Effector memory CD4-positive, alpha-beta T cell (primary cell): Measurements from ENCODE around the gene EEF1AKMT3.
A peak's percentile ranks its signal among the peaks of the same experiment; 100 is the strongest.

Source experiments
- DNase-seq, 3 donors: peaks; one replicate each; pipeline ENCODE4 v3.0.0-alpha.2; 2020
- H3K27ac ChIP-seq: 2 replicates; pipeline ENCODE4 v1.7.0; 2013; ENCODE audit warnings: mild to moderate bottlenecking, low read length, moderate library complexity; ENCODE audit not compliant: insufficient read depth, poor library complexity, severe bottlenecking
- H3K27me3 ChIP-seq: replicated peaks from 2 replicates; pipeline ENCODE4 v1.7.0; 2013; ENCODE audit warnings: mild to moderate bottlenecking, low read length; ENCODE audit not compliant: insufficient read depth, control insufficient read depth, poor library complexity, severe bottlenecking
- H3K36me3 ChIP-seq: 2 replicates; pipeline ENCODE4 v1.7.0; 2013; ENCODE audit warnings: mild to moderate bottlenecking, low read length, moderate library complexity; ENCODE audit not compliant: control insufficient read depth, insufficient read depth
- H3K4me1 ChIP-seq: 2 replicates; pipeline ENCODE4 v1.7.0; 2013; ENCODE audit warnings: low read length, mild to moderate bottlenecking; ENCODE audit not compliant: control insufficient read depth, insufficient read depth, poor library complexity, severe bottlenecking
- H3K4me3 ChIP-seq: 2 replicates; pipeline ENCODE4 v1.7.0; 2013; ENCODE audit warnings: low read length, low read depth, mild to moderate bottlenecking; ENCODE audit not compliant: insufficient read depth, poor library complexity, severe bottlenecking
- H3K9me3 ChIP-seq: 2 replicates; pipeline ENCODE4 v1.7.0; 2013; ENCODE audit warnings: mild to moderate bottlenecking, low read length, moderate library complexity; ENCODE audit not compliant: control insufficient read depth

EEF1AKMT3 gene

DNA sequence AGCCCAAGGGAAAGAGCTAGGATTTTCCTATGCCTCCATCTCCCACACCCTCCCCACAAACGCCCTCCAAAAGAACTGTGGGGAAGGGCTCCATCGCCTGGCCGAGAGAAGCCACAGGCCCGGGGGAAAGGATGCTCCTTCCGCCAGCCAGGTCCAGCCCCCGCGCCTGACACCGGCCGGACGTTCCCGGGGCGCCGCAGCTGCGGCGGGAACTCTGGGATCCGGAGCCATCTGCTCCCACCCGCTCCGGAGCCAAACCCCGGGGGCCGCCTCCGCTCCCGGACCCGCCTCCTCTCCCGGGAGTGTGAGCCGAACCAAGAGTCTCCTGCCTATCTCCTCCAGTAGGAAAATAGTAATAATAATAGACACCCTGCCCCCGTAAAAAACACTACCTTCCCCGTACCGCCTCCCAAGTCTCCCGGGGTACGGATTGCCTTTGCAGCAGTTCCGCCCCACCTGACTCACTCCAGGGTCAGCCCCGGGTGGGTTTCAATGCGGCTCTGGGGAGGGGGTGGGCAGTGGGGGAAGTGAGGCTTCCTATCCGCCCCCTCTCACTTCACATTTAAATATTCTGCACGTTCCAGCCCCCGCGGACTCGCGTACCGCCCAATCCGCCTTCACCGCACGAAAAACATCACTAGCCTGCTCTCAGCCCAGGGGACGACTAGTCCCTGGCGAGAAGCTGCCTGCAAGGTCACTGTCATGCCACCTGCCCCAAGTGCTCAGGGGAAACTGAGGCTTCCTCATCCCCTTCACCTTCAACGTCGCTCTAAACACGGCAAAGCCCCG lies 36.3 kb upstream of the EEF1AKMT3 start:
- peaks cover 26% of the 10 kb centered on the region for H3K4me1 ChIP-seq
- no peak for DNase-seq
- H3K4me3 ChIP-seq = no peak overlapping the region
- no peak overlapping the region for H3K27ac ChIP-seq
- H3K9me3 ChIP-seq = no peaks in the 10 kb centered on the region
- no peaks in the 10 kb centered on the region for H3K27me3 ChIP-seq
- H3K36me3 ChIP-seq = peaks cover 78% of the 10 kb centered on the region

DNA sequence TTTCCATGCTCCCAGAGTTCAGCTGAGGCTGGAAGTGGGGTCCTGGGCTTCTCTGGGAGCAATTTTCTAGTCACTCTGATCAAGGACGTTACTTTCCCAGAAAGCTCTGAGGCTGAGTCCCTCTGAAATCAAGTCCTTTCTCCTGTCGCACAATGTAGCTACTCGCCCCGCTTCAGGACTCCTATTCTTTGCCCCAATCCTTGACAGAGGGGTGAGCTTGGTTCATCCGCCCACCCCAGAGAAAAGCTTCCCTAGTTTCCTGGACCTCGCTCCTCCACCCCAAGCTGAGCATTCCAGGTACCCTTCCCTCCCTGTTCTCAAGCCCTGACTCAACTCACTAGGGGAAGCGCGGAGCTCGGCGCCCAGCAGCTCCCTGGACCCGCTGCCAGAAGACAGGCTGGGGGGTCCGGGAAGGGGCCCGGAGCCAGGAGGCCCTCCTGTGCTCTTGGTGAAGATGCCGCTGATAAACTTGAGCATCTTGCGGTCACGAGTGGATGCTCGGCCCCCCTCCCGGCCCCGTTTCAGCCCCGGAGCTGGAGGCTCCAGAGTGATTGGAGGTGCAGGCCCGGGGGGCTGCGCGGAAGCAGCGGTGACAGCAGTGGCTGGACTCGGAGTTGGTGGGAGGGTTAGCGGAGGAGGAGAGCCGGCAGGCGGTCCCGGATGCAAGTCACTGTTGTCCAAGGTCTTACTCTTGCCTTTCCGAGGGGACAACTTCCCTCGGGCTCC lies 35.5 kb upstream of the EEF1AKMT3 start:
- Histone ChIP-seq H3K9me3 (no peaks in the 10 kb centered on the region), H3K4me3 (no peak overlapping the region), H3K4me1 (peaks cover 31% of the 10 kb centered on the region), H3K36me3 (peaks cover 71% of the 10 kb centered on the region), H3K27ac (no peak overlapping the region), H3K27me3 (no peaks in the 10 kb centered on the region)
- no peak for DNase-seq

DNA sequence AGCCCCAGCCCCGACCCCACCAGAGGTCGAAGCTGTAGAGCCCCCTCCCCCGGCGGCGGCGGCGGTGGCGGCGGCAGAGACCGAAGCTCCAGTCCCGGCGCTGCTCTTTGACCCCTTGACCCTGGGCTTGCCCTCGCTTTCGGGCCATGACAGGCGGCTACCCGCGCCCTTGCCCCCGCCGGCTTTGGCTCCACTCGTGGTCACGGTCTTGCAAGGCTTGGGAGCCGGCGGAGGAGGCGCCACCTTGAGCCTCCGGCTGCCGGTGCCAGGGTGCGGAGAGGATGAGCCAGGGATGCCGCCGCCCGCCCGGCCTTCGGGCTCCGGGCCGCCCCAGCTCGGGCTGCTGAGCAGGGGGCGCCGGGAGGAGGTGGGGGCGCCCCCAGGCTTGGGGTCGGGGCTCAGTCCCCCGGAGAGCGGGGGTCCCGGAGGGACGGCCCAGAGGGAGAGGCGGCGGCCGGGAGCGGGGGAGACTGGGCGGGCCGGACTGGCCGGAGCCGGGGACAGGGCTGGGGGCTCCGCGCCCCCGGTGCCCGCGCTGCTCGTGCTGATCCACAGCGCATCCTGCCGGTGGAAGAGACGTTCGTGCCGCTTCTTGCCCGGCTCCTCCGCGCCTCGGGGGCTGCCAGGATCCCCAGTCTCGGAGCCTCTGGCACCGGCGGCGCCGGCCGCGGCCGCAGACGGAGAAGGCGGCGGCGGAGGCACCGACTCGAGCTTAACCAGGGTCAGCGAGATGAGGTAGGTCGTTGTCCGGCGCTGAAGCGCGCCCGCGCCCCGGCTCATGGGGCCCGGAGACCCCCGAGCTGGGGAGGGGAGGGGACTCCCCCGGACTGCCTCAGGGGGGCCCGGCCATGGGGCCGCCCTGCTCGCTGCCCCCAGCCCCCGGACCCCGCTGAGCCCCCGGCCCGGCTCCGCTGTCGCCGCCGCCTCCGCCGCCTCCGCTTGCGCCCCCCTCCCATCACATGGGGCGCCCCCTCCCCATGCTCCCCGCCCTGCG lies 34.6 kb upstream of the EEF1AKMT3 start:
- no peaks in the 10 kb centered on the region for H3K27me3 ChIP-seq
- DNase-seq = no peak
- no peaks in the 10 kb centered on the region for H3K9me3 ChIP-seq
- no peak overlapping the region for H3K4me3 ChIP-seq
- peaks cover 62% of the 10 kb centered on the region for H3K36me3 ChIP-seq
- no peak overlapping the region for H3K27ac ChIP-seq
- H3K4me1 ChIP-seq = peaks cover 39% of the 10 kb centered on the region

DNA sequence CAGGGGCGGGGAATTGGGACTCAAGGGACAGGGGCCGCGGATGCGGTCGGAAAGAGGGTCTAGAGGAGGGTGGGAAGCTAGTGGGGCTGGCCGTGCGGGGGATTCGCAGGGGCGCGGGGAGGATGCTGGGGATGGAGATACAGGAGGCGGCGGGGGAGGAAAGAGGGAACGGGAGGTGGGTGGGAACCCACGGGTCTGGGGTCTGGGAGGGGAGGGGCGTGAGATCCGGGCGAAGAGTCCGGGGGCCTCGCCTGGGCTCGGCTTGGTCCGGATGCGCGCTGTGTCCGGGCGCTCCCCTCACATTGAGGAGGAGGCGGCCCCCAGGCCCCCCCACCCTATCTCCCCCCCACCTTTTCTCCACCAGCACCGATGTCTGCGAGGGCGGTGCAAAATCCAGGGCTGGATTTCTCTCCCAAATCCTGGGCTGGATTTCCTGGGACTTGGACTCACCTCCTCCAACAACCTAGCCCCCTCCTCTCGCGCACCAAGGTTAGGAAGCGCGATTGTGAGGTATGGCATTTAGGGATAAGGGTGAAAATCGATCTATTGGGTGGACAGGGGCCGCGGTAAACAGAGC lies 33.7 kb upstream of the EEF1AKMT3 start, which contains the start of gene AGAP2:
Gene AGAP2, minus strand, starts transcription at position 82 of the 577 bp plus-strand sequence. CDS start 496 bp downstream, outside the sequence.
- no peaks in the 10 kb centered on the region for H3K27me3 ChIP-seq
- peaks cover 40% of the 10 kb centered on the region for H3K4me1 ChIP-seq
- H3K27ac ChIP-seq = peak within 1 kb of the TSS; percentile 94
- no peak within 1 kb of the TSS for H3K4me3 ChIP-seq
- peaks cover 52% of the 10 kb centered on the region for H3K36me3 ChIP-seq
- H3K9me3 ChIP-seq = no peaks in the 10 kb centered on the region
- DNase-seq = no peak

DNA sequence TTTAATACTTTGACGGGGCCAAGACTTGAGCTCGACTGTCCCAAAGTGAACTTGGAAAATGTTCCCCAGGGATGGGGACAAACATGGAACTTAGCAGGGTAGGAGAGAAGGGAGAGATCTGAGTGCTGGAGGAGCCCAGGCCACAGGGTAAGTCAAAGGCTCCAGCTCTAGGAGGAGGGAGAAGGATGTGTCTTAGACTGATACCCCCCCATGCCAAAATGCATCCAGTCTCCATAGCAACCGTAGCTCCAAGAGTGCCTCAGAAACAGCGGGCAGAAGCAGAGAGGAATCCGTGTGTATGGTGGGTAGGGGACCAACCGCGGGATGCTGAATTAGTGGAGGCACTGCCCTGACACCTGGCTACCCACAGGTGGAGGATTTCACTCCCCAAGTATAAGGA lies 33.0 kb upstream of the EEF1AKMT3 start:
- peaks cover 46% of the 10 kb centered on the region for H3K4me1 ChIP-seq
- no peak overlapping the region for H3K4me3 ChIP-seq
- no peaks in the 10 kb centered on the region for H3K27me3 ChIP-seq
- H3K36me3 ChIP-seq = peaks cover 46% of the 10 kb centered on the region
- H3K27ac ChIP-seq = peak overlapping the region; percentile 94
- no peaks in the 10 kb centered on the region for H3K9me3 ChIP-seq
- DNase-seq = no peak

DNA sequence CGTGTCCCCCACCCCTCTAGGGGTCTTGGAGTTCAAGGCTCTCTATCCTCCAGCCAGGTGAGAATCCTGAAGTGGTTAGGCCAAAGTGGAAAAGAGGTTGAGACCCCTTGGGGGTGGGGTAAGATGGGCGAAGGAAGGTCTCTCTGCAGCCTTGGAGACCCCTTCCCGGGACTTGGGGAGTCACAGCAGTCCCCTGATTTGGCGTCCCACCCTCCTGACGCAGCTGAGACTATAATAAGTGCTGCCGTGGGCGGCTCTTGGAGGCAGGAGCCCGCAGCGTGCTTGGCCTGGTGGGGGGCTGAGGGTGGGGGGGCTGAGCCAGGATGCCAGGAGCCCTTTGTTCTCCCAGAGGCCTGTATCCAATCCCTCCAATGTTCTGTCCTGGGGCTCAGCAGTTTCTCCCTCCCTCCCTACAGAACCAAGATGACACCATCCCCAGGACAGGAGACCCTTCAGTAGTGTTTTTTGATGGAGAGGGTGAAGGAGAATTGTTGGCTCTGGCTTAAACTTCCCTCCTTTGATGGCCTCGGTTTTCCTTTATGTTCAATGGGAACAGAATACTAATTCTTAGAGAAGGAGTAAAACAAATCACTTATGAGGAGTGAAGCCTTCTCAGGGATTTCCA lies 32.4 kb upstream of the EEF1AKMT3 start:
- Histone ChIP-seq H3K27me3 (no peaks in the 10 kb centered on the region), H3K27ac (peak overlapping the region; percentile 94), H3K4me1 (peaks cover 46% of the 10 kb centered on the region), H3K36me3 (peaks cover 39% of the 10 kb centered on the region), H3K9me3 (no peaks in the 10 kb centered on the region), H3K4me3 (no peak overlapping the region)
- no peak for DNase-seq

DNA sequence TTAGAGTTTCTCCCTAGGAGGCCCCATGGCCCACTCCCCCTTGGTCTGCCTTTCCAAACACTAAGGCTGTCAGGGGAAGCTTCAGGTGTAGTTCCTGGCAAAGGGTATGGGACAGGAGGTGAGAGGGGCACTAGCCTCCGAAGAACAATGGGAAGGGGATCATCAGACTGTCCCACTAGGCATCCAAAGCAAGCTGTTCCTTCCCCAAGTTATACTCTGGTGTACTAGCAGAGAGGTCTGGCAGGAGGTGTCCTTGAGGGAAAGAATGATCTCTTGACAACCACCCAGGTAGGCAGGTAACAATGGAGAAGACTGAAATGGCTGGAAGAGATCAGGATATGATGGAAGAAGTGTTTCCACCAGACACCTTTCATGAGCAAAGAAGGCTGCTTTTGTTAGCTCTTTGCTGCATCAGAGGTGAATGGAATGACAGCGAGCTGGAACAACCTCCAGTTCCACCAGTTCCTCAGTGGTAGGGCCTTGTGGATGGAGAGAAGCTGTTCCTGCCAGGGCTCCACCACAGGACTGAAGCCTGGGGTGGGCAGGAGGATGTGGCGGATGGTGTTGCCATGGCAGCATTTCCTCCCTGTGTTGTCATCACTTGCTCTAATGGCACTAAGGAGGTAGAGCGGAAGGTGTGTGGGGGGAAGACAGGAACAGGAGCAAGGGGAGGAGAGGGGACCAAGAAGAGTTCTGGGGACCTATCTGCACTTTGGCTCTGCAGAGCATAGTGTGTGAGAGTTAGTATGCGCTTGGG lies 31.6 kb upstream of the EEF1AKMT3 start:
- DNase-seq = peak; percentile 74 to 79 (median 78)
- Histone ChIP-seq H3K4me3 (peak overlapping the region; percentile 82), H3K9me3 (no peaks in the 10 kb centered on the region), H3K27ac (peak overlapping the region; percentile 94), H3K4me1 (peaks cover 52% of the 10 kb centered on the region), H3K27me3 (no peaks in the 10 kb centered on the region), H3K36me3 (peaks cover 32% of the 10 kb centered on the region)

DNA sequence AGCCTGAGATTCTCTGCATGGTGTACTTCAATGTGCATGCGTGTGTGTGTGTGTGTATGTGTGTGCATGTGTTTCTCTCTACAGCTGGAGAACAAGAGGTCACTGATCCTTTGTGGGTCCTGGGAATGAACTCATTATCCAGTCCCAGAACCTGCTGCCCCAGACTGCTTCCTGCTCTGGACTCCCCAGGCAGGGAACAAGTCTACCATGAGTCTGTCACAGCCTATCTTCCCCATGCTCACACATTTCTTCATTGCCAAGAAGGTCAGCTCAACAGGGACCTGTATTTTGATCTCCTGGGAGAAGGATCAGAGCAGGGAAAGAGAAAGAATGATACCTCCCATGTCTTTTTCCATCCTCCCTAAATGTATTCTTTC lies 31.0 kb upstream of the EEF1AKMT3 start:
- Histone ChIP-seq H3K9me3 (no peaks in the 10 kb centered on the region), H3K36me3 (peaks cover 27% of the 10 kb centered on the region), H3K4me1 (peaks cover 52% of the 10 kb centered on the region), H3K27ac (peak overlapping the region; percentile 94), H3K27me3 (no peaks in the 10 kb centered on the region), H3K4me3 (peak overlapping the region; percentile 82)
- DNase-seq = no peak
